Upper lobe of left lung (tissue), 4 donors: Measurements from ENCODE around the gene TP53TG5.

Experiments used
- CTCF ChIP-seq, 6 experiments: fragments of 450-650 bp in 4 of 6; fragments of 200-600 bp in 2 of 6; sonication (generic) in 2 of 6; IDR thresholded peaks; one replicate each; pipeline ENCODE4 v1.5.1; 2016 to 2019; ENCODE audit warnings: antibody characterized with exemption in 6 of 6
- EP300 ChIP-seq, 4 donors: sonication (generic); formaldehyde crosslinking; IDR thresholded peaks; one replicate each; pipeline ENCODE4 v1.5.1; 2017; ENCODE audit warnings: antibody characterized with exemption in 4 of 4, control low read depth in 2 of 4
- POLR2A ChIP-seq, 4 donors: fragments of 450-650 bp; IDR thresholded peaks; one replicate each; pipeline ENCODE4 v1.5.1; 2016 to 2017; ENCODE audit warnings: antibody characterized with exemption in 4 of 4, mild to moderate bottlenecking in 2 of 4
- POLR2AphosphoS5 ChIP-seq, 2 donors: sonication (generic); formaldehyde crosslinking; IDR thresholded peaks; one replicate each; pipeline ENCODE4 v1.5.1; 2017; ENCODE audit warnings: antibody characterized with exemption in 2 of 2

GRCh38 chr20:45423700-45424099 is 45.6 kb upstream of the TP53TG5 start:
- TF ChIP-seq CTCF (IDR thresholded peaks at IDR 0.05), result no peak
- no peak for TF ChIP-seq EP300 (IDR thresholded peaks at IDR 0.05)
- TF ChIP-seq POLR2A (IDR thresholded peaks at IDR 0.05), result no peak
- TF ChIP-seq POLR2AphosphoS5 (IDR thresholded peaks at IDR 0.05), result no peak
